SU-DHL-6 (cell line): ENCODE results near the gene MEFV.

ENCODE experiments used
- H2AFZ ChIP-seq: fragments of 200-600 bp; sonication (generic); 2 replicates; pipeline ENCODE4 v1.6.1; 2014; ENCODE audit warnings: low read depth, mild to moderate bottlenecking, moderate library complexity, mixed read lengths, antibody characterized with exemption, low read length; ENCODE audit not compliant: severe bottlenecking
- H3F3A ChIP-seq: fragments of 200-600 bp; shearing (Covaris generic); 2 replicates; pipeline ENCODE4 v1.6.0; 2016; ENCODE audit warnings: antibody characterized with exemption, mild to moderate bottlenecking; ENCODE audit not compliant: insufficient read depth
- H3K27ac ChIP-seq: fragments of 200-600 bp; sonication (generic); 2 replicates; pipeline ENCODE4 v1.5.1; 2016; ENCODE audit warnings: low read depth, mild to moderate bottlenecking, low read length, moderate library complexity, mixed read lengths
- H3K27me3 ChIP-seq: fragments of 200-600 bp; sonication (generic), shearing (Covaris generic); 2 replicates; pipeline ENCODE4 v1.6.0; 2014; ENCODE audit warnings: mild to moderate bottlenecking, low read length
- H3K36me3 ChIP-seq: fragments of 200-600 bp; sonication (generic); 2 replicates; pipeline ENCODE4 v1.6.1; 2014; ENCODE audit warnings: mild to moderate bottlenecking, low read length, mixed read lengths
- H3K4me2 ChIP-seq: fragments of 300-600, 200-600 bp; shearing (Covaris generic), sonication (generic); 2 replicates; pipeline ENCODE4 v1.6.0; 2014; ENCODE audit warnings: low read length, low read depth, mild to moderate bottlenecking; ENCODE audit not compliant: poor library complexity, severe bottlenecking
- H3K4me3 ChIP-seq: fragments of 200-600 bp; sonication (generic); 2 replicates; pipeline ENCODE4 v1.5.1; 2014; ENCODE audit warnings: antibody characterized with exemption, low read length, mild to moderate bottlenecking, mixed read lengths; ENCODE audit not compliant: insufficient read depth, poor library complexity, severe bottlenecking
- H3K79me2 ChIP-seq: fragments of 200-600 bp; sonication (generic); 2 replicates; pipeline ENCODE4 v1.6.1; 2014; ENCODE audit warnings: mild to moderate bottlenecking, low read length, moderate library complexity; ENCODE audit not compliant: insufficient read depth
- H3K9ac ChIP-seq: fragments of 200-600 bp; sonication (generic); 2 replicates; pipeline ENCODE4 v1.7.0; 2014; ENCODE audit warnings: mild to moderate bottlenecking, low read length
- H3K9me2 ChIP-seq: fragments of 200-600 bp; sonication (generic); replicated peaks from 2 replicates; pipeline ENCODE4 v1.6.1; 2014; ENCODE audit warnings: low read length; ENCODE audit not compliant: insufficient read depth
- H3K9me3 ChIP-seq: fragments of 200-600 bp; sonication (generic); 2 replicates; pipeline ENCODE4 v1.6.1; 2014; ENCODE audit warnings: low read length, mixed read lengths; ENCODE audit not compliant: insufficient read depth
- H4K20me1 ChIP-seq: fragments of 200-600 bp; sonication (generic); 2 replicates; pipeline ENCODE4 v1.6.1; 2014; ENCODE audit warnings: low read depth, mild to moderate bottlenecking, antibody characterized with exemption, low read length, moderate library complexity, mixed read lengths
- EZH2phosphoT487 ChIP-seq: fragments of 200-600 bp; sonication (generic), shearing (Covaris generic); conservative IDR thresholded peaks from 2 replicates; pipeline ENCODE4 v1.6.1; 2018; ENCODE audit warnings: mild to moderate bottlenecking, antibody characterized with exemption, low read length, moderate library complexity, mixed read lengths
- TF ChIP-seq, protein P1 (sequence below): fragments of 200-600 bp; sonication (generic); IDR thresholded peaks from one replicate; pipeline ENCODE4 v1.5.1; 2017; ENCODE audit warnings: antibody characterized with exemption, mild to moderate bottlenecking, low read length, moderate library complexity; ENCODE audit not compliant: insufficient read depth, poor library complexity, severe bottlenecking

MEFV gene

DNA sequence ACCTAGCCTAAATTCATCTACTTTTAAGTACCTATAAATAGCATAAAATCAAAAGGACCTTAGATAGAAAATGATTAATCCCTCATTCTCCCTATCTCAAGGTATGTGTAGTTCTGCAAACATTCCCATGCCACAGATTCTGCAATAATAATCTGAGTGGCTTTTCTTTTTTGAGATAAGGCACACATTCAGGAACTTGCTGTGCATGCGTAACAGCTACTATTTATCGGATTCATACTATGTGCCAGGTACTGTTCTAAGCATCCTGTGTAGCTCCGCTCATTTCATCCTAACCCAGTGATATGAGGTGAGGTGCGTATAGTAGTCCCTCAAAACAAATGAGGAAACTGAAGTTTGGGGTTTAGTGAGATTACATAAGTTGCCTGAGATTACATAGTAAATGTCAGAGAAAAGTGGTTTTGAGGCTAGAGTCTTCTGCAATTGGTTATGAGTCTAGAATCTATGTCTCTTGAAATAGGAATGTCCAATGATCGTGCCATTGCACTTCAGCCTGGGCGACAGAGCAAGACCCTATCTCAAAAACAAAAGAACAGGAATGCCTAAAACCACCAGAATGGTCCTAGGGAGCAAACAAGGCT lies 24.9 kb upstream of the MEFV start:
- H4K20me1 ChIP-seq, result no peaks in the 10 kb centered on the region
- no peak overlapping the region for H3K27ac ChIP-seq
- H2AFZ ChIP-seq, result no peak overlapping the region
- H3K9me3 ChIP-seq, result no peaks in the 10 kb centered on the region
- no peaks in the 10 kb centered on the region for H3K9me2 ChIP-seq
- no peaks in the 10 kb centered on the region for H3F3A ChIP-seq
- no peak overlapping the region for H3K4me3 ChIP-seq
- TF ChIP-seq, protein P1, sequence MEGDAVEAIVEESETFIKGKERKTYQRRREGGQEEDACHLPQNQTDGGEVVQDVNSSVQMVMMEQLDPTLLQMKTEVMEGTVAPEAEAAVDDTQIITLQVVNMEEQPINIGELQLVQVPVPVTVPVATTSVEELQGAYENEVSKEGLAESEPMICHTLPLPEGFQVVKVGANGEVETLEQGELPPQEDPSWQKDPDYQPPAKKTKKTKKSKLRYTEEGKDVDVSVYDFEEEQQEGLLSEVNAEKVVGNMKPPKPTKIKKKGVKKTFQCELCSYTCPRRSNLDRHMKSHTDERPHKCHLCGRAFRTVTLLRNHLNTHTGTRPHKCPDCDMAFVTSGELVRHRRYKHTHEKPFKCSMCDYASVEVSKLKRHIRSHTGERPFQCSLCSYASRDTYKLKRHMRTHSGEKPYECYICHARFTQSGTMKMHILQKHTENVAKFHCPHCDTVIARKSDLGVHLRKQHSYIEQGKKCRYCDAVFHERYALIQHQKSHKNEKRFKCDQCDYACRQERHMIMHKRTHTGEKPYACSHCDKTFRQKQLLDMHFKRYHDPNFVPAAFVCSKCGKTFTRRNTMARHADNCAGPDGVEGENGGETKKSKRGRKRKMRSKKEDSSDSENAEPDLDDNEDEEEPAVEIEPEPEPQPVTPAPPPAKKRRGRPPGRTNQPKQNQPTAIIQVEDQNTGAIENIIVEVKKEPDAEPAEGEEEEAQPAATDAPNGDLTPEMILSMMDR, result no peak
- TF ChIP-seq EZH2phosphoT487, result no peak
- peaks cover 10% of the 10 kb centered on the region; the same call in 1 of the 2 replicates for H3K36me3 ChIP-seq
- H3K79me2 ChIP-seq, result peaks cover 31% of the 10 kb centered on the region
- no peak overlapping the region for H3K9ac ChIP-seq
- no peak overlapping the region for H3K4me2 ChIP-seq
- no peaks in the 10 kb centered on the region for H3K27me3 ChIP-seq

DNA sequence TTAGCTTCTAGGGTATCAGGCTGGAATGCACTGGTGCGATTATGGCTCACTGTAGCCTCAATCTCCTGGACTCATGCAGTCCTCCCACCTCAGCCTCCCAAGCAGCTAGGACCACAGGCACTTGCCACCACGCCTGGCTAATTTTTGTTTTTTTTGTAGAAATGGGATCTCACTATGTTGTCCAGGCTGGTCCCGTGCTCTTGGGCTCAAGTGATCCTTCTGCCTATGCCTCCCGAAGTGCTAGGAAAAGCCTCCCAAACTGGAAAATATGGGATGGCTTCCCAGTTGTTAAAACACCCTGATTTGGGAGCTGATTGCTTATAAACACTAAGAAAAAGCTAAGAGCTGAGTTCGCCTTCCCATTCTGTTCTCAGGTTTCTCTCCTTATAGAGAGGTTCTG lies 20.2 kb upstream of the MEFV start:
- H3K9me2 ChIP-seq, result no peaks in the 10 kb centered on the region
- no peak overlapping the region for H3K4me2 ChIP-seq
- TF ChIP-seq, protein P1, result no peak
- no peak for TF ChIP-seq EZH2phosphoT487
- no peak overlapping the region for H2AFZ ChIP-seq
- no peak overlapping the region for H3K4me3 ChIP-seq
- no peaks in the 10 kb centered on the region for H3F3A ChIP-seq
- H4K20me1 ChIP-seq, result no peaks in the 10 kb centered on the region
- H3K27ac ChIP-seq, result no peak overlapping the region
- H3K9me3 ChIP-seq, result no peaks in the 10 kb centered on the region
- no peaks in the 10 kb centered on the region for H3K79me2 ChIP-seq
- H3K36me3 ChIP-seq, result no peaks in the 10 kb centered on the region
- H3K27me3 ChIP-seq, result no peaks in the 10 kb centered on the region
- no peak overlapping the region for H3K9ac ChIP-seq

DNA sequence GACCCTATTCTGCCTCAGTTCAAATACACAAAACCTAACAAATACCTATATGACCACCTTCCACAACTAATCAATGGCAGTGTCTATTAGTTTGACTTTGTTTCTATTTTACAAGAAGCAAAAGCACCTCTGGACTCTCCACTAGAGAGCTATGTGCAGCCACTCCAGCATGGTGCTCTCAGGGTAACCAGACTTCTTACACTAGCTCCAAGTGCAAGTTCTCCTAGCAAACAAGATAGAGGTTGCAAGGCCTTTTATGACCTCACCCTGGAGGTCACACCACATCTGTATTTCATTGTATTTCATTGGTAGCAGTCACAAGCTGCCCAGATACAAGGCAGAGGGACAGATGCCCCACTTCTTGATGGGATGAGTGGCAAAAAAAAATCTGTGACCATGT lies 18.5 kb upstream of the MEFV start:
- Histone ChIP-seq H2AFZ (no peak overlapping the region), H4K20me1 (no peaks in the 10 kb centered on the region), H3F3A (no peaks in the 10 kb centered on the region), H3K4me3 (no peak overlapping the region), H3K4me2 (no peak overlapping the region), H3K36me3 (no peaks in the 10 kb centered on the region), H3K27ac (no peak overlapping the region), H3K79me2 (no peaks in the 10 kb centered on the region), H3K9ac (no peak overlapping the region), H3K27me3 (no peaks in the 10 kb centered on the region), H3K9me2 (no peaks in the 10 kb centered on the region), H3K9me3 (no peaks in the 10 kb centered on the region)
- TF ChIP-seq, protein P1, result no peak
- no peak for TF ChIP-seq EZH2phosphoT487
